NAMALWA (cell line): ENCODE measurements around the gene EFNA1.

Source experiments
- DNase-seq: peaks from one replicate; pipeline ENCODE4 v3.0.0-alpha.2; 2015; ENCODE audit warnings: low spot score

EFNA1 gene

GRCh38 chr1:155127105-155127966, at the start of gene EFNA1:
EFNA1 (plus strand) TSS chr1:155127876; CDS start chr1:155127978, 102 bp downstream.
- DNase-seq, result no peak

- peak; percentile 69 for DNase-seq
Measured at GRCh38 chr1:155078469-155079209, 49.0 kb upstream of the EFNA1 start, which contains the start of gene EFNA3. EFNA3 (plus strand) TSS chr1:155078837; CDS start chr1:155078942, 105 bp downstream.

GRCh38 chr1:155079210-155079486, 48.5 kb upstream of the EFNA1 start:
- no peak for DNase-seq

GRCh38 chr1:155079487-155080311, 48.0 kb upstream of the EFNA1 start:
- peak; percentile 57 for DNase-seq

GRCh38 chr1:155080312-155081228, 47.1 kb upstream of the EFNA1 start:
- DNase-seq, result peak; percentile 74

GRCh38 chr1:155081472-155082300, 46.0 kb upstream of the EFNA1 start:
- DNase-seq, result no peak

GRCh38 chr1:155082301-155083051, 45.2 kb upstream of the EFNA1 start:
- DNase-seq, result peak; percentile 47

- DNase-seq, result no peak
Measured at GRCh38 chr1:155083052-155083541, 44.6 kb upstream of the EFNA1 start.

GRCh38 chr1:155083865-155084721, 43.6 kb upstream of the EFNA1 start:
- peak; percentile 81 for DNase-seq

GRCh38 chr1:155084722-155085503, 42.8 kb upstream of the EFNA1 start:
- peak; percentile 98 for DNase-seq

GRCh38 chr1:155085504-155086127, 42.1 kb upstream of the EFNA1 start:
- peak; percentile 84 for DNase-seq

- peak; percentile 90 for DNase-seq
Measured at GRCh38 chr1:155086128-155086741, 41.4 kb upstream of the EFNA1 start.

- peak; percentile 32 for DNase-seq
Measured at GRCh38 chr1:155086856-155087535, 40.7 kb upstream of the EFNA1 start.

GRCh38 chr1:155091071-155092051, 36.3 kb upstream of the EFNA1 start:
- DNase-seq, result peak; percentile 92

- DNase-seq, result no peak
Measured at GRCh38 chr1:155092131-155092530, 35.5 kb upstream of the EFNA1 start.
